Thymus (tissue), 14 donors: Measurements from ENCODE around the gene LOXHD1. TPM values are rescaled to one million over a fixed set of nuclear protein-coding genes. Genes with fewer than 3 reads are reported as not detected.

Source experiments
- DNase-seq, 9 donors: peaks; one replicate each; pipeline ENCODE4 v3.0.0-alpha.2; 2013; ENCODE audit warnings: low spot score in 9 of 9, low read depth in 6 of 9, missing footprints in 1 of 9
- H3K27ac ChIP-seq, 2 donors: one replicate each; pipeline ENCODE4 v1.5.1; 2013; ENCODE audit warnings: control low read depth in 1 of 2, low read depth in 1 of 2, low read length in 1 of 2, mild to moderate bottlenecking in 1 of 2, moderate library complexity in 1 of 2
- H3K27me3 ChIP-seq, 2 donors: one replicate each; pipeline ENCODE4 v1.5.1; 2013; ENCODE audit warnings: low read length in 1 of 2; ENCODE audit not compliant: control insufficient read depth in 2 of 2, insufficient read depth in 1 of 2
- H3K36me3 ChIP-seq, 2 donors: one replicate each; pipeline ENCODE4 v1.5.1; 2013; ENCODE audit warnings: low read length in 1 of 2, mild to moderate bottlenecking in 1 of 2, moderate library complexity in 1 of 2; ENCODE audit not compliant: control insufficient read depth in 2 of 2, insufficient read depth in 2 of 2
- H3K4me1 ChIP-seq, 2 donors: one replicate each; pipeline ENCODE4 v1.5.1; 2013; ENCODE audit warnings: low read length in 2 of 2; ENCODE audit not compliant: control insufficient read depth in 2 of 2, insufficient read depth in 2 of 2
- H3K4me3 ChIP-seq, 2 donors: one replicate each; pipeline ENCODE4 v1.5.1; 2013; ENCODE audit warnings: low read length in 2 of 2, control low read depth in 1 of 2, mild to moderate bottlenecking in 1 of 2
- H3K9me3 ChIP-seq, 2 donors: one replicate each; pipeline ENCODE4 v1.5.1; 2013; ENCODE audit warnings: low read length in 1 of 2, mild to moderate bottlenecking in 1 of 2; ENCODE audit not compliant: control insufficient read depth in 2 of 2, insufficient read depth in 1 of 2
- WGBS: extraction: QIAGEN DNeasy Blood & Tissue Kit; methylation state at CpG from one replicate; pipeline ENCODE4 v1.1.7; 2013; 5-methylcytosine and 5-hydroxymethylcytosine counted together
- long read RNA-seq, 10 donors: transcript quantifications; one replicate each; lab custom pipeline, GENCODE V29; 2026
- polyA plus RNA-seq: library from polyadenylated mRNA; stranded (reverse); fragments of 200-250 nt; gene quantifications from one replicate; pipeline ENCODE4 v1.2.3, GENCODE V29; 2013
- total RNA-seq: library from RNA; stranded (reverse); fragments of 120-200 nt; gene quantifications from one replicate; pipeline ENCODE4 v1.2.4, GENCODE V29; 2013
- donor health status: healthy.

The LOXHD1 gene
- total RNA-seq = 0.24 TPM
- polyA plus RNA-seq = 0.09 TPM
- long read RNA-seq, donor 1 = 0 reads
- long read RNA-seq, donor 2 = 0 reads
- long read RNA-seq, donor 3 = 0 reads
- long read RNA-seq, donor 4 = 0 reads
- long read RNA-seq, donor 5 = 0 reads
- long read RNA-seq, donor 6 = 0 reads
- long read RNA-seq, donor 7 = 0 reads
- long read RNA-seq, donor 8 = 0 reads
- long read RNA-seq, donor 9 = 0 reads
- long read RNA-seq, donor 10 = 0 reads

GRCh38 chr18:46657115-46657955, at the start of gene LOXHD1:
LOXHD1 (minus strand) TSS chr18:46657220; CDS start chr18:46657033, 187 bp downstream.
- no peaks in the 10 kb centered on the region for H3K4me1 ChIP-seq
- H3K36me3 ChIP-seq = no peaks in the 10 kb centered on the region
- H3K27ac ChIP-seq = no peak within 1 kb of the TSS
- WGBS = 84% methylated on average over 25 of the region's 25 CpGs
- no peak within 1 kb of the TSS for H3K4me3 ChIP-seq
- H3K9me3 ChIP-seq = no peaks in the 10 kb centered on the region
- no peak for DNase-seq
- no peaks in the 10 kb centered on the region for H3K27me3 ChIP-seq

DNA sequence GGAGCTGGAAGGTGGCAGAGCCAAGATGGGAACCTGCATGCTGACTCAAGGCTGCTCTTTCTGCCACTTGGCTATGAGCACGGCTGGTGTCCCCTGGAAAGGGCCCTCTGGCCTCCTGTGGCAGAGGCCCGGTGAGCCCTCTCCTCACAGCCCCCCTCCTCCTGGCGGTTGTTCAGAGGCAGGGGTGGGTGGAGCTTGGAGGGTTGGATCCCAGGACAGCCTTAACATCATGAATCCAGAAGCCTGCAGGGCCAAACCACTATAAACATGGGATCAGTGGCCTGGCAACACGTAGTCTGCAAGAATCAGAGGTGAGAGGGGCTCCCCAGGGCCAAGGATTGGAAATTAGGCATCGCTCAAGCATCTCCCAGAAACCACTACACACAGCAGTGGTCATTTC, 48.5 kb upstream of the LOXHD1 start:
- no peaks in the 10 kb centered on the region for H3K36me3 ChIP-seq
- no peak overlapping the region for H3K27ac ChIP-seq
- H3K4me3 ChIP-seq = no peak overlapping the region
- H3K27me3 ChIP-seq = no peaks in the 10 kb centered on the region
- 88% methylated on average over 5 of the region's 5 CpGs for WGBS
- no peaks in the 10 kb centered on the region for H3K9me3 ChIP-seq
- no peak for DNase-seq
- H3K4me1 ChIP-seq = no peaks in the 10 kb centered on the region

DNA sequence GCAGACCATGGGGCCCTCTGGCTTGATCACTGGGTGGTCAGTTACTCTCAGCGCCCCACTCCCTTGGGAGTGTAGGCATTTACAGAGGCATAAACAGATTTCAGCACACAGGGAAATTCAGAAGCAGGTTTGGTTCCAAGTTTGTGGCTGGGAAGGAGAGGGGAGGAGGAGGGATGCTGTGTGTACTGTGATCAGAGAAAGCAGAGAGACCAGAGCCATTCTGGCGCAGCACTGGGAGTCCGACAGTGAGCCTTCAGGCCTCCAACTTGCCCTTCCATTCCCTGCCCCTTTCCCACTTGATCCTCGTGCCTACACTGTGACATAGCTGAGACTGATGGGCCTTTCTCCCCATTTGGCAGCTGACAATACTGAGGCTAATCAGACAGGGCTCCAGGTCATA, 47.8 kb upstream of the LOXHD1 start:
- 93% methylated on average over 4 of the region's 4 CpGs for WGBS
- DNase-seq = no peak
- H3K4me3 ChIP-seq = no peak overlapping the region
- no peaks in the 10 kb centered on the region for H3K4me1 ChIP-seq
- H3K27ac ChIP-seq = no peak overlapping the region
- no peaks in the 10 kb centered on the region for H3K27me3 ChIP-seq
- H3K36me3 ChIP-seq = no peaks in the 10 kb centered on the region
- no peaks in the 10 kb centered on the region for H3K9me3 ChIP-seq

DNA sequence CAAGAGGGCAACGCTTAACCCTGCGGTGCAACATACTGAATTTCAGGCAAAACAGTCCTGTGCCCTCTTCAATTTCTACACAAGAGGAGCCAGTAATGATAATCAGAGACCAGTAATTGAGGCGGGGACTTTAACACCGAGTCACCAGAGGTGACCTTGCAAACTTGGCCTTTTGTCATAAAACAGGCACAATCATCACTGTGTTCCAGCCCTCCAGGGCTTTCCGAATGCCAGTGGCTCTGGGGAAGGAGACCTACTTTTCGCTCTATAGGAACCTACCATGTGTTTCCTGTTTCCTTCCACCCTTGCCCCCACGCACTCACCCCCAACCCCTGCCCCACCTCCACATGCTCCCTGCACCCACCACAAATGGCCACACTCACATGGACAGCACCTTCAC, 47.2 kb upstream of the LOXHD1 start:
- 73% methylated on average over 7 of the region's 7 CpGs for WGBS
- no peak for DNase-seq

DNA sequence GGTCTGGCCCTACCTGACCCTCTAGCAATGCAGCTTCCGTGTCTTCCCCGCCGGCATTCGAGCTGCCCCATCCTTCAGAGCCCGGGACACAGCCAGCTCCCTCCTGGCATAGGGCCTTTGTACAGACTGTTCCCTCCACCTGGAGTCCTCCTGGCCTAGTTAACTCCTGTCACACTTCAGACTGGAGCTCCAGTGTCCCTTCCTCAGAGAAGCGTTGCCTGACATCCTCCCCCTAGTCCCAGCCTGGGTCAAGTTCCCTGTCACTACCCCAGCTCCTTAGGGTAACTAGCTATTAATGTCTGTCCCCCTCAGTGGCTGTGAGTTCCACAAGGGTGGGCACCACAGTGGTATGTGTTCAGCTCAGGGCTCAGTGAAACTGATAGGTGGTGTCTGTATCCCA, 45.5 kb upstream of the LOXHD1 start:
- 90% methylated on average over 6 of the region's 6 CpGs for WGBS
- Histone ChIP-seq H3K4me1 (no peaks in the 10 kb centered on the region), H3K9me3 (no peaks in the 10 kb centered on the region), H3K36me3 (no peaks in the 10 kb centered on the region), H3K27me3 (no peaks in the 10 kb centered on the region), H3K4me3 (no peak overlapping the region), H3K27ac (no peak overlapping the region)
- DNase-seq = no peak

More for the DNA sequence above, 47.2 kb upstream of the LOXHD1 start:
- Histone ChIP-seq H3K9me3 (no peaks in the 10 kb centered on the region), H3K4me3 (no peak overlapping the region), H3K27ac (no peak overlapping the region), H3K36me3 (no peaks in the 10 kb centered on the region), H3K4me1 (no peaks in the 10 kb centered on the region), H3K27me3 (no peaks in the 10 kb centered on the region)

- H3K27me3 ChIP-seq = no peaks in the 10 kb centered on the region
- no peak overlapping the region for H3K4me3 ChIP-seq
- DNase-seq = no peak
- no peaks in the 10 kb centered on the region for H3K4me1 ChIP-seq
- H3K27ac ChIP-seq = no peak overlapping the region
- no peaks in the 10 kb centered on the region for H3K36me3 ChIP-seq
- 89% methylated on average over 5 of the region's 5 CpGs for WGBS
- H3K9me3 ChIP-seq = no peaks in the 10 kb centered on the region
Observed at GRCh38 chr18:46700066-46700824, 43.2 kb upstream of the LOXHD1 start.

GRCh38 chr18:46696702-46697101, 39.7 kb upstream of the LOXHD1 start:
- H3K27ac ChIP-seq = no peak overlapping the region
- H3K4me1 ChIP-seq = no peaks in the 10 kb centered on the region
- no peak for DNase-seq
- H3K9me3 ChIP-seq = no peaks in the 10 kb centered on the region
- H3K36me3 ChIP-seq = no peaks in the 10 kb centered on the region
- no peaks in the 10 kb centered on the region for H3K27me3 ChIP-seq
- H3K4me3 ChIP-seq = no peak overlapping the region

- no peak overlapping the region for H3K4me3 ChIP-seq
Observed at GRCh38 chr18:46696268-46696667, 39.2 kb upstream of the LOXHD1 start.

GRCh38 chr18:46693996-46694395, 37.0 kb upstream of the LOXHD1 start:
- no peak overlapping the region for H3K4me3 ChIP-seq
- no peaks in the 10 kb centered on the region for H3K4me1 ChIP-seq
- DNase-seq = no peak
- no peaks in the 10 kb centered on the region for H3K36me3 ChIP-seq
- WGBS = 94% methylated on average over 2 of the region's 2 CpGs
- H3K27ac ChIP-seq = no peak overlapping the region
- H3K9me3 ChIP-seq = no peaks in the 10 kb centered on the region
- no peaks in the 10 kb centered on the region for H3K27me3 ChIP-seq

More at GRCh38 chr18:46696268-46696667, 39.2 kb upstream of the LOXHD1 start:
- 95% methylated on average over 3 of the region's 3 CpGs for WGBS
- no peak for DNase-seq
- no peaks in the 10 kb centered on the region for H3K9me3 ChIP-seq
- no peaks in the 10 kb centered on the region for H3K4me1 ChIP-seq
- H3K27me3 ChIP-seq = no peaks in the 10 kb centered on the region
- no peaks in the 10 kb centered on the region for H3K36me3 ChIP-seq
- H3K27ac ChIP-seq = no peak overlapping the region
